ENCODE results near the gene AGMO. TPM values are rescaled to one million over a fixed set of nuclear protein-coding genes. Genes with fewer than 3 reads are reported as not detected.
"Not testable (repeated sequence)": the region's sequence is repeated elsewhere in the genome, so short reads cannot be mapped to it uniquely, and the experiment has no call there.

The AGMO gene
- total RNA-seq, 1 donor from 2014 or later, result 0.34 TPM

DNA sequence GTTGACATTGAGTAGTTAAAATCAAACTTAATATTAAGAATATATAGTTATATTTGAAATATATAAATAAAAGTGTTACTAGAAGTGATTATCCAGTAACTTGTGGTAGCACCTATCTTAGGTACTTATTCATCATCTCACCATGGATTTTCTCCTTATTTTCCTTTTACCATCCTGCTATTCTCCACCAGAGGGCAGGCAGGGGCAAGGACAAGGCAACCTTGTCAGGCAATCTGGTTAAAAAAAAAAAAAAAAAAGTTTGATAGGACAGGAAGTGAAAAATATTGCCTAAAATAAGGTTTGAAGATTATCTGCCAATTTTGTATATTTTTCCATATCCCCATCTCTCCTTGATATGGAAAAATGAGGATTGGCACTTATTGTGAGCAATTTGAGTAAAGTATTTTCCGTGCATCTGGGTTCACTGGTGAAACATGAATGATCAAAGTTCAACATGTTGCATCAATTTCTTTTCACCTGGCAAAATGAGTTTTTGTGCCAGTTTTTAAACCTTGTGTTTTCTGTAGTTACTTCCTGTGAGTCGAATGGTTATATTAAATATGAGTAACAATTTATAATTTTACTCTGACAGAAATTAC, 256.7 kb downstream of the AGMO start:
- Mint-ChIP-seq H3K4me1 (ENCODE audit: low read depth, unreplicated experiment) (peaks cover 2% of the 10 kb centered on the region), H3K9me3 (ENCODE audit: unreplicated experiment) (no peaks in the 10 kb centered on the region), H3K4me3 (ENCODE audit: unreplicated experiment) (no peak overlapping the region), H3K27ac (ENCODE audit: unreplicated experiment) (no peak overlapping the region), H3K36me3 (ENCODE audit: low read depth, unreplicated experiment) (no peaks in the 10 kb centered on the region), H3K27me3 (ENCODE audit: low read depth, unreplicated experiment) (no peaks in the 10 kb centered on the region)
- no peaks in the 10 kb centered on the region for H4K20me1 ChIP-seq (ENCODE audit: insufficient read depth, low read length)
- H3K9ac ChIP-seq (ENCODE audit: low read length), result no peak overlapping the region
- H3K4me2 ChIP-seq (ENCODE audit: low read length), result no peak overlapping the region
- DNase-seq (ENCODE audit: low read depth), result peak; percentile 10
- no peaks in the 10 kb centered on the region for H3K27me3 ChIP-seq (ENCODE audit: insufficient read depth, low read length)
- no peaks in the 10 kb centered on the region for H3K79me2 ChIP-seq (ENCODE audit: insufficient read depth, low read length)
- H3K9me3 ChIP-seq (ENCODE audit: insufficient read depth, low read depth, low read length), result no peaks in the 10 kb centered on the region
- H3K36me3 ChIP-seq (ENCODE audit: insufficient read depth, low read length), result no peaks in the 10 kb centered on the region
- no peak overlapping the region for H3K4me3 ChIP-seq (ENCODE audit: insufficient read depth, low read depth, low read length)
- no peak overlapping the region for H2AFZ ChIP-seq (ENCODE audit: low read depth, low read length)
- no peak overlapping the region for H3K27ac ChIP-seq (ENCODE audit: low read depth, low read length)
- no peak for FAIRE-seq
- no peaks in the 10 kb centered on the region for H3K4me1 ChIP-seq (ENCODE audit: insufficient read depth, low read length)
- no peak for TF ChIP-seq EZH2 (IDR thresholded peaks at IDR 0.05; ENCODE audit: insufficient read depth, low read length)
- peak; percentile 65 for TF ChIP-seq CTCF (IDR thresholded peaks at IDR 0.05; ENCODE audit: insufficient read depth, low read depth, low read length)

DNA sequence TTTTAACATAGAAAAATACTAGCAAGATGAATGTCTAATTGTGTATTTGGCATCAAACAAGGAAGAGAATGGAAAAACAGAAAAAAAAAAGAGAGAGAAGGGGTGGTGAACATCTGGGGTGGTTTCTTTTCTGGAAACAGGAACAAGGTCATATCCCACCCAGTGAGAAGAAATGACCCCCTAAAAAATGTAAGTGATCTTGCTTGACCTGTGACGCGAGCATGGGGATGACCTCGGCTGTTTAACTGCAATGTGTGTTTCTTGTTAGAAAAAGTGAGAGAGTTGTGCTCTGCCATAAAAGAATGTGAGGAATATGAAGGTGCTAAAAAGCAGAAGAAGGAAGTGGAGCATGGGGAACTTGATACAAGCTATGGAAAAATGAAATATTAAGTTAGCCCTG, 258.5 kb downstream of the AGMO start:
- no peaks in the 10 kb centered on the region for H3K9me3 Mint-ChIP-seq (ENCODE audit: unreplicated experiment)
- H3K4me3 ChIP-seq (ENCODE audit: insufficient read depth, low read depth, low read length), result no peak overlapping the region
- H2AFZ ChIP-seq (ENCODE audit: low read depth, low read length), result no peak overlapping the region
- DNase-seq (ENCODE audit: low read depth), result no peak
- H3K79me2 ChIP-seq (ENCODE audit: insufficient read depth, low read length), result no peaks in the 10 kb centered on the region
- no peaks in the 10 kb centered on the region for H3K27me3 Mint-ChIP-seq (ENCODE audit: low read depth, unreplicated experiment)
- no peak overlapping the region for H3K27ac ChIP-seq (ENCODE audit: low read depth, low read length)
- H3K4me3 Mint-ChIP-seq (ENCODE audit: unreplicated experiment), result no peak overlapping the region
- no peak overlapping the region for H3K4me2 ChIP-seq (ENCODE audit: low read length)
- H3K4me1 ChIP-seq (ENCODE audit: insufficient read depth, low read length), result no peaks in the 10 kb centered on the region
- H3K27ac Mint-ChIP-seq (ENCODE audit: unreplicated experiment), result no peak overlapping the region
- FAIRE-seq, result no peak
- H3K9me3 ChIP-seq (ENCODE audit: insufficient read depth, low read depth, low read length), result no peaks in the 10 kb centered on the region
- no peaks in the 10 kb centered on the region for H3K4me1 Mint-ChIP-seq (ENCODE audit: low read depth, unreplicated experiment)
- H4K20me1 ChIP-seq (ENCODE audit: insufficient read depth, low read length), result no peaks in the 10 kb centered on the region
- no peaks in the 10 kb centered on the region for H3K36me3 Mint-ChIP-seq (ENCODE audit: low read depth, unreplicated experiment)
- TF ChIP-seq EZH2 (IDR thresholded peaks at IDR 0.05; ENCODE audit: insufficient read depth, low read length) (no peak), CTCF (IDR thresholded peaks at IDR 0.05; ENCODE audit: insufficient read depth, low read depth, low read length) (no peak)
- H3K36me3 ChIP-seq (ENCODE audit: insufficient read depth, low read length), result no peaks in the 10 kb centered on the region
- H3K9ac ChIP-seq (ENCODE audit: low read length), result no peak overlapping the region
- H3K27me3 ChIP-seq (ENCODE audit: insufficient read depth, low read length), result no peaks in the 10 kb centered on the region

DNA sequence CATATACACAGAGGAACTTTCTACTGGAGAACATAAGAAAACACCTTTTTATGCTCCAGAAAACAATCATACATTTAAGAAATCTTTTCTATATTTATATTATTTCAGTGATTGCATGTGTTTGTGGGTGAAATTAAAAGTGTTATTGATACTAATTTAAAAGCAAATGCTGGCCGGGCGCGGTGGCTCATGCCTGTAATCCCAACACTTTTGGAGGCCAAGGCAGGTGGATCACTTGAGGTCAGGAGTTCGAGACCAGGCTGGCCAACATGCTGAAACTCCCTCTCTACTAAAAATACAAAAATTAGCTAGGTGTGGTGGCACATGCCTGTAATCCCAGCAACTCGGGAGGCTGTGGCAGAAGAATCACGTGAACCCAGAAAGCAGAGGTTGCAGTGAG, 260.8 kb downstream of the AGMO start:
- not testable (repeated sequence) for H3K27ac ChIP-seq (ENCODE audit: low read depth, low read length); H3K79me2 ChIP-seq (ENCODE audit: insufficient read depth, low read length); H3K9ac ChIP-seq (ENCODE audit: low read length); H3K27me3 Mint-ChIP-seq (ENCODE audit: low read depth, unreplicated experiment); H3K36me3 ChIP-seq (ENCODE audit: insufficient read depth, low read length); H3K27ac Mint-ChIP-seq (ENCODE audit: unreplicated experiment); H3K4me2 ChIP-seq (ENCODE audit: low read length); H3K4me3 ChIP-seq (ENCODE audit: insufficient read depth, low read depth, low read length); H3K4me1 Mint-ChIP-seq (ENCODE audit: low read depth, unreplicated experiment); H3K9me3 ChIP-seq (ENCODE audit: insufficient read depth, low read depth, low read length); H3K36me3 Mint-ChIP-seq (ENCODE audit: low read depth, unreplicated experiment); H3K4me1 ChIP-seq (ENCODE audit: insufficient read depth, low read length); H3K9me3 Mint-ChIP-seq (ENCODE audit: unreplicated experiment); H4K20me1 ChIP-seq (ENCODE audit: insufficient read depth, low read length); H2AFZ ChIP-seq (ENCODE audit: low read depth, low read length); H3K27me3 ChIP-seq (ENCODE audit: insufficient read depth, low read length); DNase-seq (ENCODE audit: low read depth); FAIRE-seq; H3K4me3 Mint-ChIP-seq (ENCODE audit: unreplicated experiment)
